Activated T-cell treated with anti-CD3 and anti-CD28 coated beads for 4 hours (primary cell): ENCODE results near the gene CD28.
"Not testable (repeated sequence)": the region's sequence is repeated elsewhere in the genome, so short reads cannot be mapped to it uniquely, and the experiment has no call there.

Experiments used
- DNase-seq: peaks from one replicate; pipeline ENCODE4 v3.0.0-alpha.2; 2020

The CD28 gene

GRCh38 chr2:203688798-203689197 is 17.6 kb upstream of the CD28 start:
- DNase-seq, result no peak

DNA sequence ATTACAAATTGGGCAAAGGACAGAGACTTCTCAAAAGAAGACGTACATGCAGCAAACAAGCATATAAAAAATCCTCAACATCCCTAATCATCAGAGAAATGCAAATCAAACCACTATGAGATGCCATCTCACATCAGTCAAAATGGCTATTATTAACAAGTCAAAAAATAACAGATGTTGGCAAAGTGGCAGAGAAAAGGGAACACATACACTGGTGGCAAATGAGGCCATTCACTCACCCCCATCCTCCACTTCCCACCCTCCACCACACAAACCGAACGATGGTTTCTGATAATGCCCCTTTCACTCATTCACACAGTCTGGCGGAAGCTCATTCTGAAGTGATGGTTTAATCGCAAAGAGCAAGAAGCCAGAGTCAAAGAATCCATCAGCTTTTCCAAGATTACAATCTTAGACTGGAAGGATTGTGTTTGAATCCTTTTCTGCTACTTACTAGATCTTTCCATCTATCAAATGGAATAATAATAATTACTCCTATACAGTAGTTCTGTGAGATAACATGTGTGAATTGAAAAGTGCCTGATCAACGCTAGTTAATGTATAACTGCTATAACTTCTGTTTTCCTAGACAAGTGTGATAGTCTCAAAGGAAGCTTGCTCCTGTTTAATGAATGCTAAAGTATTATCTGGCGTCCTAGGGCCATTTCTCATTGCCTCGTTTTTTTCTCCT is 16.9 kb upstream of the CD28 start:
- no peak for DNase-seq

- DNase-seq, result no peak
These were observed 16.4 kb upstream of the CD28 start for GRCh38 chr2:203690117-203690431.

GRCh38 chr2:203690441-203691047 is 15.9 kb upstream of the CD28 start:
- no peak for DNase-seq

GRCh38 chr2:203691149-203691548 is 15.3 kb upstream of the CD28 start:
- no peak for DNase-seq

DNA sequence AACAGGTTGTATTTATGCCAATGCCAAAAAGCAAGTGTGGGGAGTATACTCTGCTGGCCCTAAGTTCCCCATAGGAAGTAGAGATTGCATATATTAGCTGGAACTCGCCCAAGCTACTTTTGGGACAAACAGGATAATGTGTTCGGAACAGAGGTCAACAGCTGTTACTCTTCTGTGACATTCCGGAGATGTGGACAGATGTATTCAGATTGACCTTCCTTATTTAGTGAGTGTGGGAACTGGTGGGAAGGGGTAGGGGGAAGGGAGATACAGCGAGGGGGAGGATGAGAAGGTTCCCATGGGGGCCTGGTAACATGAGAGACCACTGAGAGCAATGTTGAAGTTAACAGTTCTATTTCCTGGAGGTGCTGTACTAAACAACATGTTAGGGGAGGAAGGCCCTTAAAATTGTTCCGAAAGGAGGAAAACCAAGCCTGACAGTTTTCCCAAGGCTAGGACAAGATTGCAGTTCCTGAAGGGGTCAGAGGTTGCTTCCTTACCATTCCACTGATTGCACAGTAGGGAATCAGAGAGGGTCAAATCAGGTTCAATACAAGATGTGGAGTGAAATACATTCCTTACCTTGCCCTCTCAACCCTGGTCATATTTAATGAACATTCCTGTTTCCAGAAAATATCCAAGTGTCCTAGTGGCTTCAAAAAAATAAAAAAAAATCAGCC is 14.3 kb upstream of the CD28 start:
- DNase-seq, result no peak

GRCh38 chr2:203693242-203693879 is 13.1 kb upstream of the CD28 start:
- DNase-seq, result no peak

DNA sequence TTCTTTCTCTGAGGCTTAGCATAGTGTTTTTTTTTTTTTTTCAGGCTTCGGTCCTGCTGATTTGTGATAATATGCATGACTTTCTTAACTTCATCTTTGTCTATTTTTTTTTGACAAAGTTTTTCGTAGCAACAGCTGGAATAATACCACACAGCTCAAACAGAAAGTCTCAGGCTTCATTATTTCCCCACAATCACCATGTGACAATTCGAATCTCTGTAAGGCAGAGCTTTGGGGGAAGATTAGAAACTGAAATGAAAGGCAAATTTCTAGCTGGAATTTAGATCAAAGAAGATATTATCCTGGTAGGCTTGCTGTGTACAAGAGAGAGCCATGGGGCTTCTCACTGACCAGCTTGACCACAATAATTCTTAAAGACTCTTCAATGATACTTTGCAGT is 12.2 kb upstream of the CD28 start:
- DNase-seq, result no peak

GRCh38 chr2:203697190-203697589 is 9.2 kb upstream of the CD28 start:
- no peak for DNase-seq

DNA sequence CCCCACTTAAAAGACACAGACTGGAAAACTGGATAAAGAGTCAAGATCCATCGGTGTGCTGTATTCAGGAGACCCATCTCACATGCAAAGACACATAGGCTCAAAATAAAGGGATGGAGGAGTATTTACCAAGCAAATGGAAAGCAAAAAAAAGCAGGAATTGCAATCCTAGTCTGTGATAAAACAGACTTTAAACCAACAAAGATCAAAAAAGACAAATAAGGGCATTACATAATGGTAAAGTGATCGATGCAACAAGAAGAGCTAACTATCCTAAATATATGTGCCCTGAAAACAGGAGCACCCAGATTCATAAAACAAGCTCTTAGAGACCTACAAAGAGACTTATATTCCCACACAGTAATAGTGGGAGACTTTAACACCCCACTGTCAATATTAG is 8.7 kb upstream of the CD28 start:
- not testable (repeated sequence) for DNase-seq

DNA sequence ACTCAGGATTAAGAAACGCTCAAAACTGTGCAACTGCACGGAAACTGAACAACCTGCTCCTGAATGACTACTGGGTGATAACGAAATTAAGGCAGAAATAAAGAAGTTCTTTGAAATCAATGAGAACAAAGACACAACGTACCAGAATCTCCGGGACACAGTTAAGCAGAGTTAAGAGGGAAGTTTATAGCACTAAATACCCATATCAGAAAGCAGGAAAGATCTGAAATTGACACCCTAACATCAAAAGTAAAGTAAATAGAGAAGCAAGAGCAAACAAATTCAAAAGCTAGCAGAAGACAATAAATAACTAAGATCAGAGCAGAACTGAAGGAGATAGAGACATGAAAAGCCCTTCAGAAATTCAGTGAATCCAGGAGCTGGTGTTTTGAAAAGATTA is 8.0 kb upstream of the CD28 start:
- DNase-seq, result not testable (repeated sequence)

DNA sequence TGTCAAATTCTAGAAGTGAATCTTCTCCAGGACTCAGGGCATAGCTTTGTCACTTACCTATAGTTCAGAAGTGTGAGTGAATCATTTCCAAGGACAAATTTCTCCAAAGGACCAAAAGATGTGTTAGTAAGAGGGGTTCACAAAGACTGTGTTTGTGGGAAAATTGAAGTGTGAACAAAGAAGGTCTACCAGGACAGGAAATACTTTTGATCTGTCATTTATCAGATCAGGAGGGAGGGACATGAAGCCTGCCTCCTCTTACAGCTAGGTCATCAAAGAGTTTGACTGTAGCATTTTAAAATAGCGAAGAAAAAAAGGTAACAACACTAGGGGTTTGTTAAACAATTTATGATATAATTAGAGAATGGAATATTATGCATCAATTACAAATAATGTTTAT is 2.0 kb upstream of the CD28 start:
- DNase-seq, result no peak

GRCh38 chr2:203705178-203705577 is 1.3 kb upstream of the CD28 start:
- DNase-seq, result no peak

DNA sequence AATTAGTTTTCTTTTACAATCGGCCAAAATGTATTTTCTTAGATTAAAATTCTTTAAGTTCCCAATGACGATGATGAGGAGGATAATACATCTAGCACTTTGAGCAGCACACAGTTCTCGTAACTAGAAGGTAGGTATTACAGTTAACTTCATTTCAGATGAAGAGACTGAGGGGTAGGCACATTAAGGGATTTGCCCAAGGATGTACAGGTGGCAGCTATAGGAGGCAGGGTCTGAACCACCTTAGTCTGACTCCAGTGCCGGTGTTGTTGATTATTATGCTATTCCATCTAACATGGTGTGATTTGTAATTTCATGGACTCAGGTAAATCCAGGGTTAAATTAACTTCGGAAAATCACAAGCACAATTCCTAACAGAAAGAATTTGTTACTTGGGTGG is 1.1 kb downstream of the CD28 start:
- DNase-seq, result no peak

GRCh38 chr2:203708846-203709396 is 2.5 kb downstream of the CD28 start:
- DNase-seq, result no peak

DNA sequence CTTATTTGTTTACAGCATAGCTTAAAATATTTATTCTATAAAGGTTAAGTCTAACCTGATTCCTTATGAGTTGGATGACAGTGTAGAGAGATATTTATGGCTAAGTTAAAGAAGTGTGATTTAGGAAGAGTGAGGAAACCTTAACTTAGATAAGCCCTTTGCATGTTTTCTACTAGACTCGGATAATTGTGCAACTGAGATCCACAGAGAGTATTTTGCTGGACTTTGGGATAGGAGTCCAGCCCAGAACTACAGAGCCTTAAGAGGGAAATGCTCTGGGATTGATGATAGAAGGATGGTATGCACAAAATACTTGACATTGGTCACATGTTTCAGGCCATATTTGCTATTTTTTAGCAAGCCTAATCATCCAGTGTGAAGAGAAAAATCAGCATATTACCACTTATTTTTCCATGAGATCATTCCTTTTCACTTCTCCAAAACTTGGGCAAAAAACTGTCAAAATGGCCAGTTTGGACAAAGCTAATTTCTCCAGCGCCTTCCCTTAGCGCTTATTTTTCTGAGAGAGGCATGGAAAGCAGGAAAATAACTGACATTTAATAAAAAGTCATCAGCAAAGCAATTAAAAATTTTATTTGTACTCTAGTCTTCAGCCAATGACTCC is 3.1 kb downstream of the CD28 start:
- DNase-seq, result no peak

DNA sequence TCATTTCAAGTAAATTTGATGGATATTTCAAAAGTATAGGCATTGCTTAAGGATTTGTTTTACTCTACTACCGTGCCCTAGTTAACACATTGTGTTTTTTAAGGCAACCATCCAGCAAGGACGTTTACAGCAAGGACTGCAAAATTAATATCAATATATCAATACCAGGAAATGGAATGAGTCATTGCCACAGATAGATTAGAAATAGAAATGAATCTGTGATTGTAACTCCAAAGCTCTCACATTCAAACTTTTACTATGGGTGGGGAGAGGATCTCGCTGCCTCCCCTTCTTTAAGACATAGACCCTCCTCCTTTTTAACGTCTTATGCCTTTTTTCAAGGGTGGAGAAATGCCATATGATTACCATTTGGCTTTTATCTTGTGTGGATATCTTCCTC is 3.8 kb downstream of the CD28 start:
- no peak for DNase-seq

DNA sequence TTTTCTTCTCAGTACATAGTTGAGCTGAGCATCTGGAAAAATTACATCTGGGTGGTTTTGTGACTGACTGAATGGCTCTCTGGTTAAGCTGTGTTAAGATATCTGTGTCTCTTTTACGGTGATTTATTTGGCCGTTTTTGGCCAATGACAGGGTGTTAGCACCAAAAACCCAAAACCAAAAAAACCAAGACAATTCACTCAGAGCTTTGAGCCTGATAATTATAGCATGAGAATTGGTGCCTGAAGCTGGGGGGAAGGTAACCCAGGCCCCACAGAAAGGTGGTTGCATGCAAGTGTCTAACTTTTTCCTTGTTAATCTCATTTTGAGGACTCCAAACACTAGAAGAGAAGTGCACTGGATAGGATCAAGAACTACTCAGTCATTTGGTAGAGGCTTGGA is 4.5 kb downstream of the CD28 start:
- no peak for DNase-seq

GRCh38 chr2:203711399-203711798 is 5.0 kb downstream of the CD28 start:
- no peak for DNase-seq

GRCh38 chr2:203713381-203713780 is 6.9 kb downstream of the CD28 start:
- DNase-seq, result no peak

GRCh38 chr2:203714112-203714511 is 7.7 kb downstream of the CD28 start:
- DNase-seq, result no peak

DNA sequence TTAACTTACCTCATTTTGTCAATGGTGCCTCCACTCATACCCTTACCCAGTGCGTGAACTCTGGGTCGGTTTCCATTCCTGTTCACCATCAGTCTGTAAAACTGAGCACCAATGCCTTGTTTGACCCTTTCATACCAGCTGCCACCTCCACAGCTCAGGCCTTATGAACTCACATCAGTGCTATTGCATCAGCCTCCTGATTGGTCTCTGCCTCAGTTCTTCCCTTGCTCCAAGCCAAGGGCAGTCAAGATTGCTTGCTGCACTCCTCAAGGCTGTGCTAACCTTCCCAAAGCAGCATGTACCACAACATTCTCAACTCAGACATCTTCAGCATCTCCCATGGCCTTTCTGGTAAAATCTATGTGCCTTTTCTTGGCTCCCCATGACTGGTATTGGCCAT is 9.3 kb downstream of the CD28 start:
- DNase-seq, result no peak

DNA sequence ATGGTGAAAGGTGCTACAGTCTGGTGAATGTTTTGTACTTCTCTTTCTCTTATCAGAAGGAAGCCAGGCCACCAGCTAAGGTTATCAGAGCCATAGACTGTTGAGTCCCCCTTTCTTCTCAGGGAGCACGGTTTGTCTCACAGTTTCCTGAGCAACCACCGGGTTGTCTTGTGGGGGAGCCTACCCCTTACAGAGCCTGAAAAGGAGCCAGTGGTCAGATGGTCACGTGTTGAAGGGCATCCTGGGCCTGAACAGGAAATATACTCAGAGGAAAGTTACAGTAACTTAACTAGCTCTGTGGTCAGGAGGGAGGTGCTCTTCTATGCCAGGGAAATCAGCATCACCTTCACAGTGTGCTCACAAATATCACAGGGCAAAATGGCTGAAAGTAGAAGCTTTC is 11.6 kb downstream of the CD28 start:
- DNase-seq, result no peak
